Activated naive CD8-positive, alpha-beta T cell (primary cell): ENCODE data around the gene ZEB2.

Source experiments
- H3K27ac Mint-ChIP-seq: one replicate; pipeline ENCODE4 v1.8.0; 2021; ENCODE audit warnings: mixed read lengths
- H3K27me3 Mint-ChIP-seq: one replicate; pipeline ENCODE4 v1.8.0; 2021; ENCODE audit warnings: mixed read lengths
- H3K36me3 Mint-ChIP-seq: one replicate; pipeline ENCODE4 v1.8.0; 2021; ENCODE audit warnings: mixed read lengths
- H3K4me1 Mint-ChIP-seq: one replicate; pipeline ENCODE4 v1.8.0; 2021; ENCODE audit warnings: low read depth, mixed read lengths
- H3K4me3 Mint-ChIP-seq: one replicate; pipeline ENCODE4 v1.8.0; 2021; ENCODE audit warnings: mild to moderate bottlenecking, mixed read lengths
- H3K9me3 Mint-ChIP-seq: one replicate; pipeline ENCODE4 v1.8.0; 2021; ENCODE audit warnings: low read depth, mixed read lengths

Gene ZEB2

GRCh38 chr2:144465749-144466148, 54.2 kb downstream of the ZEB2 start:
- no peak overlapping the region for H3K4me3 Mint-ChIP-seq
- H3K27ac Mint-ChIP-seq: no peak overlapping the region
- peaks cover 2% of the 10 kb centered on the region for H3K27me3 Mint-ChIP-seq
- no peaks in the 10 kb centered on the region for H3K9me3 Mint-ChIP-seq
- no peaks in the 10 kb centered on the region for H3K36me3 Mint-ChIP-seq
- H3K4me1 Mint-ChIP-seq: no peaks in the 10 kb centered on the region

GRCh38 chr2:144464730-144465129, 55.2 kb downstream of the ZEB2 start:
- no peak overlapping the region for H3K4me3 Mint-ChIP-seq
- peaks cover 2% of the 10 kb centered on the region for H3K27me3 Mint-ChIP-seq
- peaks cover 2% of the 10 kb centered on the region for H3K4me1 Mint-ChIP-seq
- H3K27ac Mint-ChIP-seq: no peak overlapping the region
- no peaks in the 10 kb centered on the region for H3K9me3 Mint-ChIP-seq
- H3K36me3 Mint-ChIP-seq: no peaks in the 10 kb centered on the region

- Mint-ChIP-seq H3K36me3 (no peaks in the 10 kb centered on the region), H3K4me3 (no peak overlapping the region), H3K27me3 (no peaks in the 10 kb centered on the region), H3K4me1 (peaks cover 7% of the 10 kb centered on the region), H3K9me3 (no peaks in the 10 kb centered on the region), H3K27ac (no peak overlapping the region)
These were observed 56.7 kb downstream of the ZEB2 start for GRCh38 chr2:144463266-144463665.

- Mint-ChIP-seq H3K27ac (no peak overlapping the region), H3K36me3 (peaks cover 2% of the 10 kb centered on the region), H3K4me3 (no peak overlapping the region), H3K9me3 (no peaks in the 10 kb centered on the region), H3K27me3 (no peaks in the 10 kb centered on the region), H3K4me1 (peaks cover 7% of the 10 kb centered on the region)
These were observed 57.7 kb downstream of the ZEB2 start for GRCh38 chr2:144462266-144462665.

GRCh38 chr2:144461308-144461766, 58.6 kb downstream of the ZEB2 start:
- H3K9me3 Mint-ChIP-seq: no peaks in the 10 kb centered on the region
- no peak overlapping the region for H3K4me3 Mint-ChIP-seq
- H3K27ac Mint-ChIP-seq: no peak overlapping the region
- H3K36me3 Mint-ChIP-seq: peaks cover 3% of the 10 kb centered on the region
- peaks cover 7% of the 10 kb centered on the region for H3K4me1 Mint-ChIP-seq
- no peaks in the 10 kb centered on the region for H3K27me3 Mint-ChIP-seq

GRCh38 chr2:144460727-144461307, 59.1 kb downstream of the ZEB2 start:
- peaks cover 3% of the 10 kb centered on the region for H3K36me3 Mint-ChIP-seq
- H3K9me3 Mint-ChIP-seq: no peaks in the 10 kb centered on the region
- H3K4me3 Mint-ChIP-seq: no peak overlapping the region
- H3K27me3 Mint-ChIP-seq: no peaks in the 10 kb centered on the region
- peaks cover 7% of the 10 kb centered on the region for H3K4me1 Mint-ChIP-seq
- H3K27ac Mint-ChIP-seq: no peak overlapping the region

- Mint-ChIP-seq H3K4me3 (no peak overlapping the region), H3K27ac (no peak overlapping the region), H3K27me3 (no peaks in the 10 kb centered on the region)
These were observed 60.0 kb downstream of the ZEB2 start for GRCh38 chr2:144459937-144460336.

GRCh38 chr2:144459286-144459685, 60.6 kb downstream of the ZEB2 start:
- H3K27me3 Mint-ChIP-seq: no peaks in the 10 kb centered on the region
- no peaks in the 10 kb centered on the region for H3K9me3 Mint-ChIP-seq
- peaks cover 3% of the 10 kb centered on the region for H3K36me3 Mint-ChIP-seq
- no peak overlapping the region for H3K4me3 Mint-ChIP-seq
- peaks cover 18% of the 10 kb centered on the region for H3K4me1 Mint-ChIP-seq
- no peak overlapping the region for H3K27ac Mint-ChIP-seq

More at GRCh38 chr2:144459937-144460336, 60.0 kb downstream of the ZEB2 start:
- Mint-ChIP-seq H3K4me1 (peaks cover 12% of the 10 kb centered on the region), H3K9me3 (no peaks in the 10 kb centered on the region), H3K36me3 (peaks cover 3% of the 10 kb centered on the region)

- no peak overlapping the region for H3K4me3 Mint-ChIP-seq
- H3K9me3 Mint-ChIP-seq: no peaks in the 10 kb centered on the region
- H3K27me3 Mint-ChIP-seq: no peaks in the 10 kb centered on the region
- H3K36me3 Mint-ChIP-seq: peaks cover 3% of the 10 kb centered on the region
- H3K4me1 Mint-ChIP-seq: peaks cover 20% of the 10 kb centered on the region
- H3K27ac Mint-ChIP-seq: no peak overlapping the region
These were observed 61.4 kb downstream of the ZEB2 start for GRCh38 chr2:144458541-144458940.

- Mint-ChIP-seq H3K27ac (no peak overlapping the region), H3K36me3 (peaks cover 3% of the 10 kb centered on the region), H3K4me1 (peaks cover 35% of the 10 kb centered on the region), H3K27me3 (no peaks in the 10 kb centered on the region), H3K9me3 (no peaks in the 10 kb centered on the region), H3K4me3 (no peak overlapping the region)
These were observed 63.2 kb downstream of the ZEB2 start for GRCh38 chr2:144456680-144457079.

- H3K4me1 Mint-ChIP-seq: peaks cover 35% of the 10 kb centered on the region
- no peak overlapping the region for H3K4me3 Mint-ChIP-seq
- H3K9me3 Mint-ChIP-seq: no peaks in the 10 kb centered on the region
- no peaks in the 10 kb centered on the region for H3K27me3 Mint-ChIP-seq
- H3K36me3 Mint-ChIP-seq: peaks cover 3% of the 10 kb centered on the region
- no peak overlapping the region for H3K27ac Mint-ChIP-seq
These were observed 63.9 kb downstream of the ZEB2 start for GRCh38 chr2:144455987-144456386.

GRCh38 chr2:144454466-144455287, 65.2 kb downstream of the ZEB2 start:
- no peak overlapping the region for H3K4me3 Mint-ChIP-seq
- H3K27me3 Mint-ChIP-seq: peaks cover 2% of the 10 kb centered on the region
- no peaks in the 10 kb centered on the region for H3K9me3 Mint-ChIP-seq
- peaks cover 3% of the 10 kb centered on the region for H3K36me3 Mint-ChIP-seq
- peak overlapping the region; percentile 2 for H3K27ac Mint-ChIP-seq
- H3K4me1 Mint-ChIP-seq: peaks cover 33% of the 10 kb centered on the region

GRCh38 chr2:144453486-144454158, 66.3 kb downstream of the ZEB2 start:
- H3K27me3 Mint-ChIP-seq: peaks cover 2% of the 10 kb centered on the region
- H3K9me3 Mint-ChIP-seq: no peaks in the 10 kb centered on the region
- no peak overlapping the region for H3K4me3 Mint-ChIP-seq
- H3K4me1 Mint-ChIP-seq: peaks cover 32% of the 10 kb centered on the region
- peaks cover 3% of the 10 kb centered on the region for H3K36me3 Mint-ChIP-seq
- no peak overlapping the region for H3K27ac Mint-ChIP-seq

- Mint-ChIP-seq H3K4me3 (peak overlapping the region; percentile 57), H3K36me3 (peaks cover 3% of the 10 kb centered on the region), H3K27me3 (peaks cover 2% of the 10 kb centered on the region), H3K9me3 (no peaks in the 10 kb centered on the region), H3K4me1 (peaks cover 28% of the 10 kb centered on the region), H3K27ac (no peak overlapping the region)
These were observed 67.0 kb downstream of the ZEB2 start for GRCh38 chr2:144452989-144453336.
